ENCODE data around the gene KRT23. TPM values are rescaled to one million over a fixed set of nuclear protein-coding genes. Genes with fewer than 3 reads are reported as not detected.

The KRT23 gene
- total and polyA plus RNA-seq, 2 of the 4 experiments (the other 2 are of a cell fraction), result 0.36 to 0.39 TPM

DNA sequence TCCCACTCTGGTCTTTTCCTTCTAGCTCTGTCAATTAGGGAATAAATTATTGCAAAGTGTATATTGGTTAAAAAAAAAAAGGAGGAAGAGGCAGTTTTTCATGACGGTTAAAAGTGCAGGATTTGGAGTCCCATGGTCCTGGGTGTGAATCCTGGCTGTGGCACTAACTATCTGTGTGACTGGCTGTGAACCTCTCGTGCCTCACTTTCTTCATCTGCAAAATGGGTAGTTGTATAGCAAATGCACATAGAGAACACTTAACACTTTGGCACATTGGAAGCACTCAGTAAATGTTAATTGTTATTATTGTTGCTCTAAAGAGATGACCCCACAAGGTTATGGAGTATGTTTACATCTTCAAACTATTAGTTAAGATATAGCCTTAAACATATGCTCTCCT, 10.5 kb upstream of the KRT23 start:
- Histone ChIP-seq H3K23ac (ENCODE audit: low read depth, low read length) (no peak overlapping the region), H3K4me1 (ENCODE audit: control insufficient read depth, insufficient read depth, low read length) (peaks cover 4% of the 10 kb centered on the region), H3K9me1 (ENCODE audit: insufficient read depth, low read length) (no peaks in the 10 kb centered on the region; the same call in 1 of the 2 replicates), H2BK120ac (ENCODE audit: low read depth, low read length) (no peak overlapping the region), H2AK5ac (ENCODE audit: low read depth, low read length) (no peak overlapping the region), H3K18ac (ENCODE audit: low read depth, low read length) (no peak overlapping the region), H3K27ac (ENCODE audit: insufficient read depth, low read length) (no peak overlapping the region), H3K4me3 (ENCODE audit: insufficient read depth, low read depth, low read length) (no peak overlapping the region), H3K27me3 (ENCODE audit: control insufficient read depth, insufficient read depth, low read length) (no peaks in the 10 kb centered on the region), H3K56ac (ENCODE audit: extremely low read depth, insufficient read depth, low read length) (no peak overlapping the region), H2BK15ac (ENCODE audit: low read depth, low read length) (no peak overlapping the region), H3K36me3 (ENCODE audit: control insufficient read depth, insufficient read depth, low read length) (no peaks in the 10 kb centered on the region), H4K91ac (ENCODE audit: insufficient read depth, low read depth, low read length) (no peak overlapping the region), H4K20me1 (ENCODE audit: insufficient read depth, low read length) (no peaks in the 10 kb centered on the region), H2BK5ac (ENCODE audit: low read depth, low read length, poor library complexity, severe bottlenecking) (no peak overlapping the region), H2AFZ (replicated peaks; ENCODE audit: low read length, poor library complexity) (no peak overlapping the region), H4K5ac (ENCODE audit: low read depth, low read length) (no peak overlapping the region), H2AK9ac (replicated peaks; ENCODE audit: low read depth, low read length, poor library complexity) (no peak overlapping the region), H4K8ac (ENCODE audit: low read depth in 2 of 2, low read length in 2 of 2) (no peak overlapping the region), H3K4me2 (ENCODE audit: low read depth, low read length) (no peak overlapping the region), H3K9me3 (ENCODE audit: control insufficient read depth, insufficient read depth, low read length) (no peaks in the 10 kb centered on the region), H3K79me1 (ENCODE audit: low read depth in 1 of 2, low read length in 2 of 2) (no peaks in the 10 kb centered on the region), H2BK20ac (ENCODE audit: low read depth, low read length) (no peak overlapping the region), H3K14ac (replicated peaks; ENCODE audit: low read depth, low read length) (no peak overlapping the region), H3K9ac (ENCODE audit: low read depth, low read length) (no peak overlapping the region), H3K4ac (ENCODE audit: low read depth, low read length) (no peak overlapping the region)
- intact Hi-C loops (cut with micrococcal nuclease) (no loop called here), dilution Hi-C loops (cut with HindIII; ENCODE audit: low sequenced_read_pairs, unreplicated experiment) (no loop called here), in situ Hi-C loops (cut with MboI; ENCODE audit: low sequenced_read_pairs) (no loop called here)
- TF ChIP-seq FOS (IDR thresholded peaks at IDR 0.05; ENCODE audit: low read depth, low read length) (no peak), MAZ (IDR thresholded peaks at IDR 0.05; ENCODE audit: borderline replicate concordance, low read depth, low read length) (no peak), RCOR1 (IDR thresholded peaks at IDR 0.05; ENCODE audit: insufficient replicate concordance, low read length) (no peak), CEBPB (IDR thresholded peaks at IDR 0.05; ENCODE audit: low read depth, low read length) (no peak), MAFK (IDR thresholded peaks at IDR 0.05; ENCODE audit: low read depth, low read length) (no peak), POLR2A (IDR thresholded peaks at IDR 0.05; ENCODE audit: low read depth, low read length) (no peak), MXI1 (IDR thresholded peaks at IDR 0.05; ENCODE audit: borderline replicate concordance, low read depth, low read length) (no peak), RFX5 (IDR thresholded peaks at IDR 0.05; ENCODE audit: low read depth, low read length) (no peak), BHLHE40 (IDR thresholded peaks at IDR 0.05; ENCODE audit: low read depth, low read length) (no peak), NFE2L2 (IDR thresholded peaks at IDR 0.05; ENCODE audit: low read depth, low read length) (no peak), SMC3 (IDR thresholded peaks at IDR 0.05; ENCODE audit: low read depth, low read length) (no peak)
- TF ChIP-seq, protein P1, sequence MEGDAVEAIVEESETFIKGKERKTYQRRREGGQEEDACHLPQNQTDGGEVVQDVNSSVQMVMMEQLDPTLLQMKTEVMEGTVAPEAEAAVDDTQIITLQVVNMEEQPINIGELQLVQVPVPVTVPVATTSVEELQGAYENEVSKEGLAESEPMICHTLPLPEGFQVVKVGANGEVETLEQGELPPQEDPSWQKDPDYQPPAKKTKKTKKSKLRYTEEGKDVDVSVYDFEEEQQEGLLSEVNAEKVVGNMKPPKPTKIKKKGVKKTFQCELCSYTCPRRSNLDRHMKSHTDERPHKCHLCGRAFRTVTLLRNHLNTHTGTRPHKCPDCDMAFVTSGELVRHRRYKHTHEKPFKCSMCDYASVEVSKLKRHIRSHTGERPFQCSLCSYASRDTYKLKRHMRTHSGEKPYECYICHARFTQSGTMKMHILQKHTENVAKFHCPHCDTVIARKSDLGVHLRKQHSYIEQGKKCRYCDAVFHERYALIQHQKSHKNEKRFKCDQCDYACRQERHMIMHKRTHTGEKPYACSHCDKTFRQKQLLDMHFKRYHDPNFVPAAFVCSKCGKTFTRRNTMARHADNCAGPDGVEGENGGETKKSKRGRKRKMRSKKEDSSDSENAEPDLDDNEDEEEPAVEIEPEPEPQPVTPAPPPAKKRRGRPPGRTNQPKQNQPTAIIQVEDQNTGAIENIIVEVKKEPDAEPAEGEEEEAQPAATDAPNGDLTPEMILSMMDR (conservative IDR thresholded peaks at IDR 0.05; ENCODE audit: low read depth, low read length), result no peak
- TF ChIP-seq, protein P2, sequence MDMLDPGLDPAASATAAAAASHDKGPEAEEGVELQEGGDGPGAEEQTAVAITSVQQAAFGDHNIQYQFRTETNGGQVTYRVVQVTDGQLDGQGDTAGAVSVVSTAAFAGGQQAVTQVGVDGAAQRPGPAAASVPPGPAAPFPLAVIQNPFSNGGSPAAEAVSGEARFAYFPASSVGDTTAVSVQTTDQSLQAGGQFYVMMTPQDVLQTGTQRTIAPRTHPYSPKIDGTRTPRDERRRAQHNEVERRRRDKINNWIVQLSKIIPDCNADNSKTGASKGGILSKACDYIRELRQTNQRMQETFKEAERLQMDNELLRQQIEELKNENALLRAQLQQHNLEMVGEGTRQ (IDR thresholded peaks at IDR 0.05; ENCODE audit: low read depth, low read length), result no peak
- TF ChIP-seq, protein P3, sequence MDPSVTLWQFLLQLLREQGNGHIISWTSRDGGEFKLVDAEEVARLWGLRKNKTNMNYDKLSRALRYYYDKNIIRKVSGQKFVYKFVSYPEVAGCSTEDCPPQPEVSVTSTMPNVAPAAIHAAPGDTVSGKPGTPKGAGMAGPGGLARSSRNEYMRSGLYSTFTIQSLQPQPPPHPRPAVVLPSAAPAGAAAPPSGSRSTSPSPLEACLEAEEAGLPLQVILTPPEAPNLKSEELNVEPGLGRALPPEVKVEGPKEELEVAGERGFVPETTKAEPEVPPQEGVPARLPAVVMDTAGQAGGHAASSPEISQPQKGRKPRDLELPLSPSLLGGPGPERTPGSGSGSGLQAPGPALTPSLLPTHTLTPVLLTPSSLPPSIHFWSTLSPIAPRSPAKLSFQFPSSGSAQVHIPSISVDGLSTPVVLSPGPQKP (IDR thresholded peaks at IDR 0.05; ENCODE audit: borderline replicate concordance, low read depth, low read length), result no peak
- no CpG with 5 or more reads among the region's 2 CpGs for WGBS, 2 experiments (ENCODE audit: extremely low coverage in 2 of 2, insufficient read length in 1 of 2)
- ATAC-seq (ENCODE audit: low read depth) (no peak), DNase-seq (no peak)
- BruUV-seq (replicated peaks), result no TSS peak
- POLR2A ChIA-PET (ENCODE audit: unreplicated experiment), result no interaction called here
- CTCF ChIA-PET, result no interaction called here

All from IMR-90 (cell line).